AG04449 (cell line): ENCODE measurements around the gene ITPRID2.

Experiments
- CTCF ChIA-PET: fragments of 350-600 bp; formaldehyde crosslinking; extraction: SDS; loops from one replicate; lab custom pipeline; 2021; ENCODE audit warnings: antibody characterized with exemption; lab: Yijun Ruan, JAX
- POLR2A ChIA-PET: fragments of 400-600, 350-600 bp; formaldehyde crosslinking; extraction: SDS; loops from one replicate; lab custom pipeline; 2020; ENCODE audit warnings: antibody characterized with exemption, inconsistent platforms; lab: Yijun Ruan, JAX
- DNase-seq: peaks from one replicate; pipeline ENCODE4 v3.0.0-alpha.2; 2010; ENCODE audit warnings: low read depth, low spot score
- H3K4me3 ChIP-seq: 2 replicates; pipeline ENCODE4 v1.5.1; 2011; ENCODE audit warnings: low read depth, mild to moderate bottlenecking, control low read depth, low read length
- CTCF ChIP-seq: IDR thresholded peaks from one replicate; pipeline ENCODE4 v1.5.1; 2011; ENCODE audit warnings: mild to moderate bottlenecking, moderate library complexity, low read length, control low read depth, inconsistent platforms; ENCODE audit not compliant: insufficient read depth; ENCODE audit errors: missing control alignments

Gene ITPRID2

GRCh38 chr2:181937473-181937872, 45.9 kb downstream of the ITPRID2 start:
- no peak for TF ChIP-seq CTCF
- no peak overlapping the region for H3K4me3 ChIP-seq
- POLR2A ChIA-PET: no interaction called here
- peak; percentile 38 for DNase-seq
- CTCF ChIA-PET: interaction anchor here (0.9 to 5.6 kb wide), 4 partner anchors 10 to 195 kb away, joined by 4 to 44 read pairs (median 8); no protein-coding TSS in a partner anchor

GRCh38 chr2:181943411-181944124, 52.0 kb downstream of the ITPRID2 start:
- DNase-seq: no peak
- ChIA-PET POLR2A (no interaction called here), CTCF (interaction anchor here (1.0 to 1.1 kb wide), 2 partner anchors 10 to 24 kb away, joined by 3 read pairs; no protein-coding TSS in a partner anchor)
- TF ChIP-seq CTCF: no peak
- no peak overlapping the region for H3K4me3 ChIP-seq

GRCh38 chr2:181944164-181944913, 52.8 kb downstream of the ITPRID2 start:
- ChIA-PET POLR2A (no interaction called here), CTCF (interaction anchor here (1.0 to 1.1 kb wide), 2 partner anchors 9 to 25 kb away, joined by 3 read pairs; no protein-coding TSS in a partner anchor)
- H3K4me3 ChIP-seq: no peak overlapping the region
- TF ChIP-seq CTCF: no peak
- DNase-seq: no peak

GRCh38 chr2:181944914-181945291, 53.4 kb downstream of the ITPRID2 start:
- POLR2A ChIA-PET: no interaction called here
- CTCF ChIA-PET: interaction anchor here (1.2 kb wide), 1 partner anchor 10 kb away, joined by 3 read pairs; no protein-coding TSS in a partner anchor
- no peak for TF ChIP-seq CTCF
- no peak overlapping the region for H3K4me3 ChIP-seq
- no peak for DNase-seq

- ChIA-PET CTCF (no interaction called here), POLR2A (no interaction called here)
- TF ChIP-seq CTCF: no peak
- H3K4me3 ChIP-seq: no peak overlapping the region
- DNase-seq: no peak
Measured at GRCh38 chr2:181946444-181947127, 55.1 kb downstream of the ITPRID2 start.

GRCh38 chr2:181947273-181947672, 55.7 kb downstream of the ITPRID2 start:
- ChIA-PET CTCF (interaction anchor here (1.6 kb wide), 1 partner anchor 32 kb away, joined by 3 read pairs; no protein-coding TSS in a partner anchor), POLR2A (no interaction called here)
- no peak overlapping the region for H3K4me3 ChIP-seq
- no peak for TF ChIP-seq CTCF
- no peak for DNase-seq
